ENCODE measurements around the gene NPC2. TPM values are rescaled to one million over a fixed set of nuclear protein-coding genes. Genes with fewer than 3 reads are reported as not detected.

NPC2 gene
- polyA plus RNA-seq, 1 donor from 2014 or later: 46.8 TPM

- H3K27ac ChIP-seq (ENCODE audit: low read length): no peak overlapping the region
- H3K27me3 ChIP-seq (ENCODE audit: insufficient read depth, low read depth, low read length): no peaks in the 10 kb centered on the region
- no peak overlapping the region for H3K9ac ChIP-seq (ENCODE audit: low read length)
- H3K79me2 ChIP-seq (replicated peaks; ENCODE audit: insufficient read depth, low read length): no peaks in the 10 kb centered on the region
- no peak overlapping the region for H3K4me3 ChIP-seq (ENCODE audit: low read length)
- H4K20me1 ChIP-seq (ENCODE audit: insufficient read depth): no peaks in the 10 kb centered on the region
- H3K36me3 ChIP-seq (ENCODE audit: insufficient read depth, low read length): no peaks in the 10 kb centered on the region
- no peaks in the 10 kb centered on the region for H3F3A ChIP-seq (ENCODE audit: insufficient read depth, low read length, poor library complexity, severe bottlenecking)
- H3K4me2 ChIP-seq (ENCODE audit: low read length): no peak overlapping the region
- no peaks in the 10 kb centered on the region for H3K9me2 ChIP-seq (ENCODE audit: insufficient read depth, low read length)
- H2AFZ ChIP-seq (ENCODE audit: low read depth, low read length): no peak overlapping the region
- no peaks in the 10 kb centered on the region for H3K9me3 ChIP-seq (ENCODE audit: low read length)
- no peak for TF ChIP-seq EP300 (conservative IDR thresholded peaks at IDR 0.05; ENCODE audit: poor library complexity, severe bottlenecking)
- no peak for TF ChIP-seq MXI1 (conservative IDR thresholded peaks at IDR 0.05; ENCODE audit: poor library complexity, severe bottlenecking)
- TF ChIP-seq POLR2AphosphoS5 (IDR thresholded peaks at IDR 0.05): no peak
- no peak for TF ChIP-seq RAD21 (conservative IDR thresholded peaks at IDR 0.05)
- TF ChIP-seq EZH2 (IDR thresholded peaks at IDR 0.05; ENCODE audit: borderline replicate concordance, insufficient read depth, low read length, poor library complexity, severe bottlenecking): no peak
- TF ChIP-seq SMC3 (conservative IDR thresholded peaks at IDR 0.05; ENCODE audit: poor library complexity): no peak
- no peak for TF ChIP-seq CTCF (IDR thresholded peaks at IDR 0.05; ENCODE audit: poor library complexity, severe bottlenecking)
- TF ChIP-seq, protein P1, sequence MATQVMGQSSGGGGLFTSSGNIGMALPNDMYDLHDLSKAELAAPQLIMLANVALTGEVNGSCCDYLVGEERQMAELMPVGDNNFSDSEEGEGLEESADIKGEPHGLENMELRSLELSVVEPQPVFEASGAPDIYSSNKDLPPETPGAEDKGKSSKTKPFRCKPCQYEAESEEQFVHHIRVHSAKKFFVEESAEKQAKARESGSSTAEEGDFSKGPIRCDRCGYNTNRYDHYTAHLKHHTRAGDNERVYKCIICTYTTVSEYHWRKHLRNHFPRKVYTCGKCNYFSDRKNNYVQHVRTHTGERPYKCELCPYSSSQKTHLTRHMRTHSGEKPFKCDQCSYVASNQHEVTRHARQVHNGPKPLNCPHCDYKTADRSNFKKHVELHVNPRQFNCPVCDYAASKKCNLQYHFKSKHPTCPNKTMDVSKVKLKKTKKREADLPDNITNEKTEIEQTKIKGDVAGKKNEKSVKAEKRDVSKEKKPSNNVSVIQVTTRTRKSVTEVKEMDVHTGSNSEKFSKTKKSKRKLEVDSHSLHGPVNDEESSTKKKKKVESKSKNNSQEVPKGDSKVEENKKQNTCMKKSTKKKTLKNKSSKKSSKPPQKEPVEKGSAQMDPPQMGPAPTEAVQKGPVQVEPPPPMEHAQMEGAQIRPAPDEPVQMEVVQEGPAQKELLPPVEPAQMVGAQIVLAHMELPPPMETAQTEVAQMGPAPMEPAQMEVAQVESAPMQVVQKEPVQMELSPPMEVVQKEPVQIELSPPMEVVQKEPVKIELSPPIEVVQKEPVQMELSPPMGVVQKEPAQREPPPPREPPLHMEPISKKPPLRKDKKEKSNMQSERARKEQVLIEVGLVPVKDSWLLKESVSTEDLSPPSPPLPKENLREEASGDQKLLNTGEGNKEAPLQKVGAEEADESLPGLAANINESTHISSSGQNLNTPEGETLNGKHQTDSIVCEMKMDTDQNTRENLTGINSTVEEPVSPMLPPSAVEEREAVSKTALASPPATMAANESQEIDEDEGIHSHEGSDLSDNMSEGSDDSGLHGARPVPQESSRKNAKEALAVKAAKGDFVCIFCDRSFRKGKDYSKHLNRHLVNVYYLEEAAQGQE (IDR thresholded peaks at IDR 0.05; ENCODE audit: borderline replicate concordance): no peak
- TF ChIP-seq TAF1 (IDR thresholded peaks at IDR 0.05; ENCODE audit: low read depth): no peak
These were observed 29.4 kb downstream of the NPC2 start for GRCh38 chr14:74463697-74464096.

DNA sequence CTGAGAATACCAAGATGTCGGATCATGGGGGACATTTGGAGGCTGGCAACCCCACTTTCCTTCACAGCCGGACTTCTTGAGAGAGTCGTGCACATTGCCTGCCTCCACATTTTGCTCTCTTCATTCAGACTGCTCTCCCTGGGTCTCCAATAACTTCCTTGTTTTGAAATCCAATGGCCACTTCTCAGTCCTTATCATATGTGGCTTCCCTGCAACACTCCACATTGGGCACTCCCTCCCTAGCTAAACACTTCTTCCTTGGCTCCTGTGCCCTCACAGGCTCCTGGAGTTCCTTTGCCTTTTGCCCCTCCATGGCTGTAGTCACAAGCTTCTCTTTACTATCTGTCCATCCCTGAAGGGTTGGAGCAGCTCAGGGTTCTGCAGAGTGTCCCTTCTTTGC lies 30.1 kb downstream of the NPC2 start:
- H3K79me2 ChIP-seq (replicated peaks; ENCODE audit: insufficient read depth, low read length): no peaks in the 10 kb centered on the region
- H3K9me2 ChIP-seq (ENCODE audit: insufficient read depth, low read length): no peaks in the 10 kb centered on the region
- no peak overlapping the region for H2AFZ ChIP-seq (ENCODE audit: low read depth, low read length)
- no peaks in the 10 kb centered on the region for H4K20me1 ChIP-seq (ENCODE audit: insufficient read depth)
- no peak overlapping the region for H3K9ac ChIP-seq (ENCODE audit: low read length)
- no peaks in the 10 kb centered on the region for H3K27me3 ChIP-seq (ENCODE audit: insufficient read depth, low read depth, low read length)
- H3K27ac ChIP-seq (ENCODE audit: low read length): no peak overlapping the region
- no peak overlapping the region for H3K4me2 ChIP-seq (ENCODE audit: low read length)
- H3K4me3 ChIP-seq (ENCODE audit: low read length): no peak overlapping the region
- TF ChIP-seq POLR2AphosphoS5 (IDR thresholded peaks at IDR 0.05): no peak
- TF ChIP-seq EZH2 (IDR thresholded peaks at IDR 0.05; ENCODE audit: borderline replicate concordance, insufficient read depth, low read length, poor library complexity, severe bottlenecking): no peak
- no peak for TF ChIP-seq RAD21 (conservative IDR thresholded peaks at IDR 0.05)
- TF ChIP-seq TAF1 (IDR thresholded peaks at IDR 0.05; ENCODE audit: low read depth): no peak
- TF ChIP-seq MXI1 (conservative IDR thresholded peaks at IDR 0.05; ENCODE audit: poor library complexity, severe bottlenecking): no peak
- TF ChIP-seq SMC3 (conservative IDR thresholded peaks at IDR 0.05; ENCODE audit: poor library complexity): no peak
- TF ChIP-seq EP300 (conservative IDR thresholded peaks at IDR 0.05; ENCODE audit: poor library complexity, severe bottlenecking): no peak
- TF ChIP-seq CTCF (IDR thresholded peaks at IDR 0.05; ENCODE audit: poor library complexity, severe bottlenecking): no peak
- TF ChIP-seq, protein P1 (IDR thresholded peaks at IDR 0.05; ENCODE audit: borderline replicate concordance): no peak
- H3K9me3 ChIP-seq (ENCODE audit: low read length): no peaks in the 10 kb centered on the region
- H3F3A ChIP-seq (ENCODE audit: insufficient read depth, low read length, poor library complexity, severe bottlenecking): no peaks in the 10 kb centered on the region
- H3K36me3 ChIP-seq (ENCODE audit: insufficient read depth, low read length): no peaks in the 10 kb centered on the region

Data from neural cell (in vitro differentiated cells).